Measurements from ENCODE around the gene SLC6A3.
A peak's percentile ranks its signal among the peaks of the same experiment; 100 is the strongest.

The SLC6A3 gene

DNA sequence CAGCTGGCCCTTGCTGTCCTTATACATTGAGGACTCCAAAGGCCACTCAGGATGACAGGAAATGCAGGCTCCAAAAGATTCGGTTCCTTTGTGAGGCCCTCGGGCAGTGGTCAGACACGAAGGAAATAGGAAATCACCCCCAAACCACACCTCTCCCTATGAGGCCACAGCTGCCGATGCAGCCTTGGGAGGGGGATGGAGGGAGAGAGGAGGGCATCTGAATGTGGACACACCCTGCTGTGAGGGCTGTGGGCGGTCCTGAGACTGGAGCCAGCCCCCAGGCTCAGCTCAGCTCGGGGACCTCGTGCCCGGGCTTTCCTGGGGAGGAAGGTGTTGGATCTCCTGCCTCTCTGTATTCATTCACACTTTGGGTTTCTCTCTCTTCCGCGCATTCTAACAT, 97.7 kb downstream of the SLC6A3 start:
- no peak for DNase-seq (ENCODE audit: low spot score)

DNA sequence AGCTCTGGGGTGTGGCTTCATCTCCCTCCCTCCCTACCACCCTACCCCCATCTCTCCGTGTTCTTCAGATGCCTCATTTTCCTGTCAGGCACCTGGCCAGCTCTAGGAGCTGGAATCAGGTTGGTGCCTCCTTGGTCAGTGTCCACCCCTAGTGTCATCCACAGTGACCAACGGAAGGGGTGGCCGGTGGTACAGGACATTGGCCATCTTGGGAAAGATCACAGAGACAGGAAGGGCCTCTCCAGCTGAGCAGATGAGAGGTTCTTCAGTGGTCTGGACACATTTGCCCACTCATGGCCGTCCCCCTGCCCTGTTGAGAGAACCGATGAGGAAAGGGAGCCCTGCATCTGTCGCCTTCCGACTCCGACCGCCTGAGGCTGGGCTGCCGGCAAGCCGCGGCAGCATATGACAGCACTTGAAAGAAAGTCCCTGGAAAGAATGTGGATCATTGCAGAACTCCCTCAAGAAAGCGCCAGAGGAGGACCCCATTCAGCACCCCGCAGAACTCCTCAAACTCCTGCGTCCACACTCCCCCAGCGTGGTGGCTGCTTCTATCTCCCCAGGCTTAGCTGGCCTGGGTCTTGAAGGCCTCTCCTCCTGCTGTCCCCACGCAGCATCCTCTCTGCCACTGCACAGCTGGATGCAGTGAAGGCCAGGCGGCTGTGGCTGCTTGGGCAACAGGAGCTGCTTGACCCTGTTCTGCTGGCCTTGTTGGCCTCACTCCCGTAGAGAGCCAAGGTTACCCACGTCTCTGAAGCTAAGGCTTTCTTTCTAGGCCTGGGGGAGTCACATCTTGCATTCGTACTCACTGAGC, 98.4 kb downstream of the SLC6A3 start:
- no peak for DNase-seq (ENCODE audit: low spot score)

DNA sequence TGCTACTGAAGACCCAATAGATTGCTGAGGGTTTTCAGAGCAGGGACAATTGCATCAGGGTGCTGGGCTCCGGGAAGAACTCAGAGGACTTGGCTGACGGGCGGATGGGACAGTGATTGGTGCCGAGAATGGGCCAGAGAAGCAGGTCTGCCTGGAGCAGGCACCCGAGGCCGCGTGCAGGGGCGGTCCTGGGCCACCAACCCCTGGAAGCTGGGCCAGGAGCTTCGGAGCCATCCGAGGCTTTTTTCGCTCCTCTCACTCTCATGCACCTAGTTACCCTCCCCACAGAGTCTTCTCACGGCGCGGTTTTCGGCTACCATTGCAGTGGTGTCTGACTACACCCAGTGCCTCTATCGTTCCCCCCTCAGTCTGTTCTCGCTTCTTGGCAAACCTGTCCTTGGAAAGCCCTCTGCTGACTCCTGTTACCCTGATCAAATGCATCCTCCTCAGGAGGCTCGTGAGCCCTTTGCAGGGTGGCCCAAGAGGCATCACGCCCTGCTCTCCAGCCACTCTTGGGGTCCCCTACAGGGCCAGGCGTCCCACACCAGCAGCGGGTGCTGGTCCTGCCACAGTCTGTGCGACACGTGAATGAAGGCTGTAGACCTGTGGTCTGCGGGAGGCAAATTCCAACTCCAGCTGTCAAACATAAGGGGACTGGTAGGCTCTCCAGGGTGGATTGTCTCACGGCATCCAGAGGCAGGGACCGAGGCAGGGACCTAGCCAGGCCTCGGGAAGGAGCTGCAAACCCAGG, 99.2 kb downstream of the SLC6A3 start:
- DNase-seq (ENCODE audit: low spot score), result no peak

DNA sequence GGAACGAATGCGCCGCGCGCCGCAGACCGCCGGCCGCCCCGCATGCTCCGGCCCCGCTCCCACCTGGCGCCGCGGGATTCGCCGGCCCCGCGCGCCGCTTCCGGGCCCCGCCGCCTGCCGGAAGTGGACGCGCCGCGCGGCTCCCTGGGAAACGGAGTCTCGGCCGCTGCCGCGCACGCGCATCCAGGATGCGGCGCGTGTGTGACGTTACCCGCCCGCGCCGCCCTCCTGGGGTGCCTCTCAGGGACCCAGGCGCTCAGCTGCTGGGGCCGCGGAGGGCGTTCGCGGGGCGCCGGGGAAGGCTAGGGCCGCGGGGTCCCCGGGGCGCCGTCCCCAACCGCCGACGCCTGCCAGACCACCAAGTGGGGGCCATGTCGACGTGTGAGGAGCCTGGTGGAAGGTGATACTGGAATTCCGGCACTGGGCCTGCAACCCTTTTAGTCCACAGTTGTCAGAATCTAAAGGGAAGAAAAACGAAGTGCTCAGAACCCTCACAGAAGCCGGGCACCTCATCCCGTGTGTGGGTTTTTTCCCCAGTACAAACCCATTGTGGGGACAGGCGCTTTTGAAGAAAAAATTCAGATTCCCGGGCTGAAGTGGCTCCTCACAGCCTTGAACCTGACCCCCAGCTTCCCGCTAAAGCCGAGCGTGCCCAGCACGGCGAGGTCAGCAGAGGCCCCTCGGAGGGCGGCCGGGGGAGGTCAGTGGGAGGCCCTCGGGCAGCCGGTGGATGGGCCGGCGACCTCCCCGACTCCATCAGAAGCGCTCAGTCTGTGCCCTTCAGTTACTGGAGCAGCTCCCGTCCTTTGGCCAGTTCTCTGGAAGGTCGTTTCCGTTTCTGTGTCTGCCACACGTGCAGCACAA, 100.0 kb downstream of the SLC6A3 start, which contains the start of gene CLPTM1L:
Gene CLPTM1L (minus strand): TSS at position 125 of the 864 bp plus-strand sequence. CDS start 258 bp downstream, outside the sequence.
- DNase-seq (ENCODE audit: low spot score), result peak; percentile 82

DNA sequence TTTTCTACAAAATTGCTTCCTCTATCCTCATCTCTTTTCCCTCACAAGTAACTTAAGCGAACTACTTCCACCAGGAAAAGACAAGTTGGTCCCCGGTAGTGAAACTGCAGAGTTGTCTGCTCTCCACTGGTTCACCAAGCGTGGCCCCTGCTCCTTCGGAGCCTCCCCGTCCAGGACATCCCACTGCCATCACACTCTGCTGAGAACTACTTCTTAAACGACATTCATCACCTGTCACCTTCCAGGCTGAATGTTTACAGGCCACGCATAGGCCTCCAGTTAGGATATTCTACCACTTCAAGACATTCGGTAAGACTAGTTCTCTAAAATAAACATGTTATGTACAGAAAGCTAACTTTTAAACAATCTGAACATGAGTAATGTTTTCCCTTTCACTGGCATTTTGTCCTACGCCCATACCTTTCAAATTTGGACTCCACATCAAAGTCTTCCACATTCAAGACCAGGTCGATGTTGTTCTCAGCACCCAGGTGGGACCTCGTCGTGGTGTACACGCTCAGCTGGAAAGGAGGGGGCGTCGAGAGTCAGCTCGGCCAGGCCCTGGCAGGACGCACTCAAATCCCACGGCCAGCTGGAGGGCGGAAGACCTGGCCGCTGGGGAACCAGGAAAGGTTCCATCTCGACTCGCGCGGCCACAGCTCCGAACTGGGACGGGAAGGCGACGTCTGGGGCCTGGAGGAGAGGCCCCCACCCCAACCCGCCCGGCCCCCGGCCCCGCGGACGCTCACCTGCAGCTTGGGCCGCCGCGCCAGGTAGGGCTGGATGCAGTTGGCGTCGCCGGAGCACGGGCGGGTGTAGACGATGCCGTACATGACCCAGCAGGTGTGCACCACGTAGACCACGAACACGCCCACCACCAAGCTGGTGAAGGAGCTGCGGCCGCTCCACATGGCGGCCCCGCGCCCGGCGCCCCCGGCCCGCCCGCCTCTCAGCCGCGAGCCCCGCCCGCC, 101.0 kb downstream of the SLC6A3 start:
- no peak for DNase-seq (ENCODE audit: low spot score)

DNA sequence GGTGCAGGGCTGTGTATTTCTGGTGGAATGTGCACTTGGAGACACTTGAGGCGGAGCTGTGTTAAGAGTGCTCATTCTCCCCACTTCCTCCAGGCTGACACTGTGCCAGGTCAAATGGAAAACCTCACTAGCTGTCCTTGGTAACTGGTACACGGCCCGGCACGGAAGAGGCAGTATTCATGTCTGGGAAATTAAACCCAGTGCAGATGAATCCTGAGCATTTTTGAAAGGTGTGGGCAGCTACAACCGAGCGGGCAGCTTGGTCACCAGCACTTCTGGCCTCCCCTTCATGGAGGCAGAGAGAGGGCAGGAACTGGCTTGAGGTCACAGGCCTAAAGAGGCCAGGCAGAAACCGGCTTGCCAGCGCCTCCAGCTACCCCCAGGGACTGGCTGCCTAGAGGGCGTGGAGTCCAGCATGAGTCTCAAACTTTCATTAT, 101.9 kb downstream of the SLC6A3 start:
- DNase-seq (ENCODE audit: low spot score), result no peak

All from globus pallidus (tissue), 1 donor.